Upper lobe of right lung (tissue), 1 donor: ENCODE data around the gene FHAD1. TPM values are rescaled to one million over a fixed set of nuclear protein-coding genes. Genes with fewer than 3 reads are reported as not detected.

Experiments used
- ATAC-seq: fragments of 200-7000 bp; cut with Tn5 transposase; one replicate; pipeline ENCODE4 v1.9.1; 2020; ENCODE audit warnings: mild to moderate bottlenecking, moderate library complexity
- DNase-seq: peaks from one replicate; pipeline ENCODE4 v3.0.0-alpha.2; 2020
- H3K27ac ChIP-seq: fragments of 200-600 bp; one replicate; pipeline ENCODE4 v1.8.0; 2022
- H3K27me3 ChIP-seq: fragments of 200-600 bp; one replicate; pipeline ENCODE4 v1.8.0; 2022; ENCODE audit warnings: mild to moderate bottlenecking
- H3K36me3 ChIP-seq: fragments of 200-600 bp; one replicate; pipeline ENCODE4 v1.8.0; 2022
- H3K4me1 ChIP-seq: fragments of 200-600 bp; one replicate; pipeline ENCODE4 v1.8.0; 2022
- H3K4me3 ChIP-seq: fragments of 200-600 bp; one replicate; pipeline ENCODE4 v1.8.0; 2022; ENCODE audit warnings: mild to moderate bottlenecking
- H3K9me3 ChIP-seq: fragments of 200-600 bp; one replicate; pipeline ENCODE4 v1.8.0; 2022
- CTCF ChIP-seq: fragments of 200-600 bp; IDR thresholded peaks from one replicate; pipeline ENCODE4 v1.8.0; 2022; ENCODE audit warnings: antibody characterized with exemption
- intact Hi-C: fragments of 100-400 bp; cut with DNase I; formaldehyde crosslinking; loops from one replicate; pipeline ENCODE4 v1.11.0; 2022
- total RNA-seq: library from RNA; stranded (reverse); fragmentation: NEBNext Ultra II Directional; extraction: Animal tissue kit (Norgen Biotek cat#: 25700); gene quantifications from one replicate; pipeline ENCODE4 v1.2.1, GENCODE V29; 2021
- donor health status: DM: no; HTN: yes; CAD: no; lungs with severe emphysema.

The FHAD1 gene
- total RNA-seq, 1 donor from 2014 or later = 2.4 TPM

DNA sequence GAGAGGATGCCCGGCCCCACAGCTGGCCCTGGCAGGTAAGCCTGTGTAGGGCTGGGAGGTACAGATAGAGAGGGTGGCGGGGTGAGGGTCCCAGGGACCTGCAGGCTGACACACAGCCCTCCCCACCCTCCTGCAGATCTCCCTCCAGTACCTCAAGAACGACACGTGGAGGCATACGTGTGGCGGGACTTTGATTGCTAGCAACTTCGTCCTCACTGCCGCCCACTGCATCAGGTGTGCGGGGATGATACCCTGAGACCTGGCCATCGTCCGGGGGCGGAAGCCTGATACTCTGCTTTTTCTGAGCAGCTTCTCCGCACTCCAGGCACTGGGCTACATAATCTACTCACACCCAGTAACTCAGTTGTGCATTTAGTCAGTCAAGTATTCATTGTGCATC, 193.3 kb downstream of the FHAD1 start:
- Histone ChIP-seq H3K27ac (no peak overlapping the region), H3K36me3 (no peaks in the 10 kb centered on the region), H3K9me3 (no peaks in the 10 kb centered on the region), H3K4me3 (no peak overlapping the region), H3K4me1 (no peaks in the 10 kb centered on the region), H3K27me3 (no peaks in the 10 kb centered on the region)
- ATAC-seq (no peak), DNase-seq (no peak)
- intact Hi-C loops = no loop called here
- TF ChIP-seq CTCF = no peak

DNA sequence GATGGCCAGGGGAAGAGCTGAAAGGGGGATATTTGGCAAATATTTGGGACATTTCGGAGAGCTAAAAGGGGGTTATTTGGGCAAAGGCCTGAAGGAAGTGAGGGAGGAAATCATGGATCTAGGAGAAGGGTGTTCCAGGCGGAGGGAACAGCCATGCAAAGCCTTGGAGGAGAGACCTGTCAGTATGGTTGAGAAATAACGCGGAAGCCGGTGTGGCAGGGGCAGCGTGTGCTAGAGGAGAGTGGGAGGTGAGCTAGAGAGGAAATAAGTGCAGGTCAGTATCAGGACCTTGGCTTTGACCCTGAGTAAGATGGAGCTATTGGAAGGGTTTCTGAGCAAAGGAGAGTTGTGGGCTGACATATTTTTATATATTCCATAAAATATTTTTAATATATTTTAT, 194.2 kb downstream of the FHAD1 start:
- Histone ChIP-seq H3K27me3 (no peaks in the 10 kb centered on the region), H3K36me3 (no peaks in the 10 kb centered on the region), H3K9me3 (no peaks in the 10 kb centered on the region), H3K27ac (no peak overlapping the region), H3K4me3 (no peak overlapping the region), H3K4me1 (no peaks in the 10 kb centered on the region)
- DNase-seq (no peak), ATAC-seq (no peak)
- no peak for TF ChIP-seq CTCF
- intact Hi-C loops = no loop called here

DNA sequence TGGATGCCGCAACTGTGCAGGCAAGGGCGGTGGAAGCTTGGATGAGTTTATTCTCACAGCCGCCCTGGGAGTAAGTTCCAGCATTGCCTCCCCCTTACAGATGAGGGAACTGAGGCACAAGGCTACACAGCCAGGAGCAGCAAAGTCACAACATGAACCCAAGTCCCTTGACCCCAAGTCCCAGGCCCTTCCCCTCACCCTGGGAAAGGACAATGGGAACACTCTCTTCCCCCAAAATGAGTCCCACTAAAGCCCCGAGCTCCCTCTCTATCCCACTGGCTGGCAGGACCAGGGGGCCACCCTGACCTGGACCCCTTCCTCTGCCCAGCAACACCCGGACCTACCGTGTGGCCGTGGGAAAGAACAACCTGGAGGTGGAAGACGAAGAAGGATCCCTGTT, 195.1 kb downstream of the FHAD1 start:
- intact Hi-C loops = no loop called here
- no peak for DNase-seq

DNA sequence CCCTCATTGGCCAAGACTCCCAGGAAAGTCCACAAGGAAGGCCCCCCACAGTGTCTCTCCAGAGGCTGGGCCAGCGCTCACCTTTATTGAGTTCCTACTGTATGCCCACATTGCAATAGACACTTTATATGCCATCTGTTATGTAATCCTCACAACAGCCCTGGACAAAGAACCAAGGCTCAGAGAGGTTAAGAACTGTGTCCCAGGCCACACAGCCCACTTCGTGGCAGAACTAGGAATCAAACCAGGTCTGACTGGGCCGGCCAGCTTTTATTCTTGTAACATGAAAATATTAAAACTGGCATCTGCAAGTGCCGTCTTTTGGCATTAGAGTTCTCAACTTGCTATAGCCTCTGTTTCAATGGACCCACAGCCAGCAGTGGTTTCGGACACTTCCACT, 195.7 kb downstream of the FHAD1 start:
- no peak for TF ChIP-seq CTCF
- H3K27me3 ChIP-seq = no peaks in the 10 kb centered on the region
- H3K36me3 ChIP-seq = no peaks in the 10 kb centered on the region
- ATAC-seq (no peak), DNase-seq (no peak)
- intact Hi-C loops = no loop called here
- no peaks in the 10 kb centered on the region for H3K9me3 ChIP-seq
- no peak overlapping the region for H3K27ac ChIP-seq
- H3K4me1 ChIP-seq = no peaks in the 10 kb centered on the region
- no peak overlapping the region for H3K4me3 ChIP-seq

More for the DNA sequence above, 195.1 kb downstream of the FHAD1 start:
- no peaks in the 10 kb centered on the region for H3K36me3 ChIP-seq
- H3K27ac ChIP-seq = no peak overlapping the region
- no peak overlapping the region for H3K4me3 ChIP-seq
- H3K4me1 ChIP-seq = no peaks in the 10 kb centered on the region
- no peaks in the 10 kb centered on the region for H3K9me3 ChIP-seq
- ATAC-seq = no peak
- H3K27me3 ChIP-seq = no peaks in the 10 kb centered on the region
- TF ChIP-seq CTCF = no peak

DNA sequence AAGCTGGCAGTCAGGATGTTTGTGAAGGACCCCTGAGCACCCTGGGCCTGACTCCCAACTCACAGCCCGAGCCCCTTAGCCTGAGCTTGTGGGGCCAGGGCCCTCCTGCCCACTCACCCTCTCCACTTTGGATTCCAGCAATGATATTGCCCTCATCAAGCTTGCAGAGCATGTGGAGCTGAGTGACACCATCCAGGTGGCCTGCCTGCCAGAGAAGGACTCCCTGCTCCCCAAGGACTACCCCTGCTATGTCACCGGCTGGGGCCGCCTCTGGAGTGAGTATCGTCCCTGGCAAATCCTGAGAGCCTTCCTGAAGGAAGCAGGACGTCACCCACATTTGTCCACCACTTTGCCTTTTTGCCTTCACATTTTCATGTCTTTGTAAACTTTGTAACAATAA, 196.3 kb downstream of the FHAD1 start:
- intact Hi-C loops = no loop called here
- no peaks in the 10 kb centered on the region for H3K27me3 ChIP-seq
- H3K27ac ChIP-seq = no peak overlapping the region
- TF ChIP-seq CTCF = no peak
- ATAC-seq (no peak), DNase-seq (no peak)
- H3K36me3 ChIP-seq = no peaks in the 10 kb centered on the region
- no peak overlapping the region for H3K4me3 ChIP-seq
- no peaks in the 10 kb centered on the region for H3K4me1 ChIP-seq
- H3K9me3 ChIP-seq = no peaks in the 10 kb centered on the region
